HEK293T (cell line): ENCODE results near the gene PGS1.

Experiments used
- BHLHE40 ChIP-seq: fragments of 450-650 bp; IDR thresholded peaks from 2 replicates; pipeline ENCODE4 v1.6.1; 2016; ENCODE audit warnings: mild to moderate bottlenecking, moderate library complexity, borderline replicate concordance
- CTBP1 ChIP-seq: fragments of 450-650 bp; IDR thresholded peaks from 2 replicates; pipeline ENCODE4 v1.6.1; 2016; ENCODE audit warnings: borderline replicate concordance
- ELF4 ChIP-seq: fragments of 450-650 bp; IDR thresholded peaks from 2 replicates; pipeline ENCODE4 v1.6.1; 2017; ENCODE audit warnings: antibody characterized with exemption
- FOXA1 ChIP-seq: fragments of 450-650 bp; IDR thresholded peaks from 2 replicates; pipeline ENCODE4 v1.6.1; 2016; ENCODE audit warnings: mild to moderate bottlenecking
- FOXK2 ChIP-seq: fragments of 450-650 bp; IDR thresholded peaks from 2 replicates; pipeline ENCODE4 v1.6.1; 2016; ENCODE audit warnings: mild to moderate bottlenecking
- FOXM1 ChIP-seq: fragments of 450-650 bp; IDR thresholded peaks from 2 replicates; pipeline ENCODE4 v1.6.1; 2017; ENCODE audit warnings: mild to moderate bottlenecking, borderline replicate concordance
- HDGF ChIP-seq: fragments of 450-650 bp; IDR thresholded peaks from 2 replicates; pipeline ENCODE4 v1.6.1; 2017; ENCODE audit warnings: antibody characterized with exemption, borderline replicate concordance
- L3MBTL2 ChIP-seq: fragments of 450-650 bp; conservative IDR thresholded peaks from 2 replicates; pipeline ENCODE4 v1.6.1; 2016; ENCODE audit warnings: mild to moderate bottlenecking
- LEF1 ChIP-seq: fragments of 450-650 bp; IDR thresholded peaks from 2 replicates; pipeline ENCODE4 v1.6.1; 2017; ENCODE audit warnings: mild to moderate bottlenecking, borderline replicate concordance
- NFRKB ChIP-seq: fragments of 450-650 bp; IDR thresholded peaks from 2 replicates; pipeline ENCODE4 v1.6.1; 2016; ENCODE audit warnings: mild to moderate bottlenecking, moderate library complexity
- SP1 ChIP-seq: fragments of 450-650 bp; IDR thresholded peaks from 2 replicates; pipeline ENCODE4 v1.6.1; 2017
- SUZ12 ChIP-seq: fragments of 450-650 bp; IDR thresholded peaks from 2 replicates; pipeline ENCODE4 v1.6.1; 2016; ENCODE audit warnings: mild to moderate bottlenecking
- TARDBP ChIP-seq: fragments of 450-650 bp; IDR thresholded peaks from 2 replicates; pipeline ENCODE4 v1.6.1; 2016
- ZNF384 ChIP-seq: fragments of 450-650 bp; IDR thresholded peaks from 2 replicates; pipeline ENCODE4 v1.6.1; 2016

DNA sequence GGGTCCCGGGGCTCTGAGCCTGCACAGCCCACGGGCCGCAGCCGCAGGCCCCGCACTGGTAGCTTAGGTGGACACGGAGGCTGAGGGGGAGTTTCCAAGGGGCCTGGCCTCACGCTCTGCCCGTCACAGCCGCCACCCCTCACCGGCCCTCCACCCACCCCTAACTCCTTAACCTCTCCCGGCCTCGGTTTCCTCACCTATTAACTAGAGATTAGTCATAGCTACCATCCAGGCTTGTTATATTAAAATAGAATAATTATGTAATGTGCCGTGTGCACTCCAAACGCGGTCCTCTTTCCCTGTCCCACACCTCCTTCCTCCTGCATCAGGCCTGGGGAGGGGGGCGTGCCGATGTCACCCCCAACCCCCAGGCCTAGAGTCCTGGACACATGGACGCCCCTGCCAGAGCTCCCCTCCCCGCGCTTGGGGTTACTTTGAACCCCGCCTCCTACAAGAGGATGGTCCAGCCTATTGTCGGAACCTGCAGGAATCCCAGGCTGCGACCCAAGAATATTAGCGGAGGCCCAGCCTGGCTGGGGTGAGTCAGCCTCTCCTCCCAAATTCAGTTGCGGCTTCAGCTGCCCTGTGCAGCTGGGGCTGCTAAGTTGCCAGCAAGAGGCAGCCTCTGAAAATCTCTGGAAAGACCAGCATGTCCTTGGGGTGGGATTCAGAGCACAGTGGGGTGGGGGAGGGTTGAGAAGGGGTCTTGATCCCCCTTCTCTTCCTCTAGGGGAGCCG is 35.8 kb upstream of the PGS1 start:
- TF ChIP-seq SP1 (no peak), SUZ12 (no peak), ZNF384 (no peak), ELF4 (no peak), BHLHE40 (no peak), TARDBP (no peak), FOXM1 (no peak), LEF1 (no peak), CTBP1 (no peak), FOXK2 (no peak), L3MBTL2 (no peak), HDGF (no peak), NFRKB (no peak), FOXA1 (no peak)
